Stimulated activated CD8-positive, alpha-beta memory T cell treated with anti-CD3 and anti-CD28 coated beads, Interleukin-2, amount 100 ng/mL, for 48 hours (primary cell): Measurements from ENCODE around the gene NBDY.
"Not testable (repeated sequence)": the region's sequence is repeated elsewhere in the genome, so short reads cannot be mapped to it uniquely, and the experiment has no call there.

ENCODE experiments used
- DNase-seq, 2 donors: peaks; one replicate each; pipeline ENCODE4 v3.0.0-alpha.2; 2020; ENCODE audit warnings: low read depth in 2 of 2

Gene NBDY

DNA sequence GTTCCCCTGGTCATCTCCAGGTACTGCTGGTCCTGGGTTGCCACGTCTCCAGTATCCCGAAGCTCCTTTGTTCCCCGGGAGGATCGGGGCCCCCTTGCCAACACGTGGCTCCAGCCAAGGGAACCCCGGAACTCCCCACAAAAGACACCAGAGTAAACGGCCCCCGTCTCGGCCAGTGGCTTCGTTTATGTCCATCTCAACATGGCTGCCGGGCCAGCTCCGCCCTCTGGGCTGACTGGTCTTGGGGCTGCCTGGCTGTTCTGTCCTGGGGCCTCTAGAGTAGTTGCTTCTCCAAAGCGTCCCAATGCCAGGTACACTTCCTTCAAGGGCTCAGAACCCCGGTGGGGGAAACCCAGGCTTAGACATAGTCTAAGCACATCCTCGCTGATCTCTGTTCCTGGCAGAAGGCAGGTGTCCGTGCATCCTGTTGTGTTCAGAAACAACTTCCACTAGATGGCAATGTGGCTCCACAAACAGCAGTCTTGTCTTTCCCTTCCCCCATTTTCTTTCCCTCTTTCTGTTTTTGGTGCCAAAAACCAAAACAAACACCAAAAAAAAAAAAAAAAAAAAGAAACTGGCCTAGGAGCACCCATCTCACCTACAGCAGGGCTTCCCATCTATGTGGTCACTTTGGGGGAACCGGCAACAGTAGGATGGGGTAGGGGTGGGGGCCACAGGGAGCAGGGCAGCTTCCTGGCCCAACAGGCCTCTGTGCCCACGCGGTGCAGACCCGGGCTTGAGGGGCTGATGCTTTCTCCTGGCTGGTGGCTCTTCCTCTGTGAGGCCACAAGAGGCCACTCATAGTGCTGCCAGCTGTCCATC, 35.3 kb downstream of the NBDY start:
- no peak for DNase-seq

- DNase-seq, result no peak
These were observed 36.1 kb downstream of the NBDY start for GRCh38 chrX:56764975-56765791.

- no peak for DNase-seq
These were observed 36.9 kb downstream of the NBDY start for GRCh38 chrX:56765811-56766553.

DNA sequence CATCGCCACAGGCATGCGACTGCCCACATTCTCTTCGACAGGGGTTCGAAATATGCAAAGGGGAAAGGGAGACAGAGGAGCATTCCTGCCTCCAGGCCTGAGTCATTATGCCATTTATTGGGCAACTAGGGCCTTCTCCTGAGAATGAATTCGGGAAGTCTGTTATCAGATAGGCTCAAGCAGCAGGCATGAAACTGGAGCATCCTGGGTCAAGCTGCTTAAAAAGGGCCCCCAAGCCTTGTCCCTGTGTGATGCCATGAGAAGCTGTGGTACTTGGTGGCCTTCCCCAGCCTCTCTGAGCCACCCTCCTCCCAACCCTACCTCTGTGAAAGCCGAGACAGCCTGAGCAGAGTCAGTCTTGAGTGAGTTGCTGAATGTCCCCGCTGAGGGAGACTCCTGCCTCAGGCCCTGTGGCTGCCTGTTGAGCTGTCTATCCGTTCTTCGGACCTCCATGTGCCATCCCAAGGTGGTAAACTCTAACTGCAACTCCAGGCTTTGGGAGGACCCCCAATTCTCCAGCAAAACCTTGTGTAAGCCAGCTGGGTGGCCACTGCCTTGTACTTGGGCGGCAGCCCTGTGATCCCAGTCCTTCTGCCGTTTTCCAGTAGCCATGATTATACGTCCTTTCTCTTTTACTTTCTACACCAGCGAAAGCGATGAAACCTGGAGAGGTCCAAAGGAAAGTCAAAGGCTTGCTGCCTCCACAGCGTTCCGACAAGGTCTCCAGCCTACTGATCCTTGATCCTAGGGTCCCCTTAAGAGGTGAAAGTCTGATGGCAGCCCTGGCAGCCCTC, 37.7 kb downstream of the NBDY start:
- no peak for DNase-seq

DNA sequence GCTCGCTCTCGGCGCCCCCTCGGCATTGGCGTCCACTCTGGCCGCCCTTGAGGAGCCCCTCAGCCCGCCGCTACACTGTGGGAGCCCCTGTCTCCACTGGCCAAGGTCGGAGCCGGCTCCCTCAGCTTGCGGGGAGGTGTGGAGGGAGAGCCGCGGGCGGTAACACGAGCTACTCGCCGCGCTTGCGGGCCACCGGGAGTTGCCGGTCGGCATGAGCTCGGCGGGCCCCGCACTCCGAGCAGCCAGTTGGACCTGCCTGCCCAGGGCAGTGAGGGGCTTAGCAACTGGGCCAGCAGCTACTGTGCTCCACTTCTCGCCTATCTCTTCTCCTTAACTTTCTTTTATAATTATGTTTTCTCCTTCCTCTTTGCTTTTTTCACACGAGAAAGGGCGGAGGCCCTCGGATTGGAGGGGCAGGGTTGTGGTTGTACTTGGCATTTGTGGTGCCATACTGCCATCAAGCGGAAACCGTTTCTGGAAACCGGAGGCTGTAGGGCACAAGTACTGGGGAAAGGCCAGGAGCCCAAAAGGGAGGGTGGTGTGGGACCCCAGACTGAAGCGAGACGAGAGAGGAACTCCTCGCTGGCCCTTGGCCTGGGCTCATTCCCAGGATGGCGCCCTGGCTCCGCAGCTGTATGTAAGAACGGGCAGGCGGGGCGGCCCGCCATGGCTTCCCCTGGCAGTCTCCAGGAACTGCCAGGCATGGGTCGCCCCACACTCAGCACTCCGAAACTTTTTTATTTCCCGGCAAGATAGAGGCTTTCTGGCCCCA, 38.5 kb downstream of the NBDY start:
- not testable (repeated sequence) for DNase-seq

GRCh38 chrX:56768120-56768660, 39.1 kb downstream of the NBDY start:
- not testable (repeated sequence) for DNase-seq

DNA sequence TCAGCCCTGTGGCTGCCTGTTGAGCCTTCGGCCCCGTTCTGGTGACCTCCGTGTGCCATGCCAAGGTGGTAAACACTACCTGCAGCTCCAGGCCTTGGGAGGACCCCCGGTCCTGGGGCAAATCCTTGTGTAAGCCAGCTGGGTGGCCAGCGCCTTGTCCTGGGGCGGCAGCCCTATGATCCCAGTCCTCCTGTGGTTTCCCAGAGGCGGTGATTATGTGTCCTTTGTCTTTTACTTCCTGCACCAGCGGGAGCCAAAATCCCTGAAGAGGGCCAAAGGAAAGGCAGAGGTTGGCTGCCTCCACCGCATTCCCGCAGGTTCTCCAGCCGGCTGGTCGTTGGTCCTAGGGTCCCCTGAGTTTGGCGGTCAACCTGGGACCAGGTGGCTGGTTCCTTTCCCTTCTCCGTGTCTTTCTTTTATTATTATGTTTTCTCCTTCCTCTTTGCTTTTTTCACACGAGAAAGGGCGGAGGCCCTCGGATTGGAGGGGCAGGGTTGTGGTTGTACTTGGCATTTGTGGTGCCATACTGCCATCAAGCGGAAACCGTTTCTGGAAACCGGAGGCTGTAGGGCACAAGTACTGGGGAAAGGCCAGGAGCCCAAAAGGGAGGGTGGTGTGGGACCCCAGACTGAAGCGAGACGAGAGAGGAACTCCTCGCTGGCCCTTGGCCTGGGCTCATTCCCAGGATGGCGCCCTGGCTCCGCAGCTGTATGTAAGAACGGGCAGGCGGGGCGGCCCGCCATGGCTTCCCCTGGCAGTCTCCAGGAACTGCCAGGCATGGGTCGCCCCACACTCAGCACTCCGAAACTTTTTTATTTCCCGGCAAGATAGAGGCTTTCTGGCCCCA, 43.9 kb downstream of the NBDY start:
- DNase-seq, result not testable (repeated sequence)

DNA sequence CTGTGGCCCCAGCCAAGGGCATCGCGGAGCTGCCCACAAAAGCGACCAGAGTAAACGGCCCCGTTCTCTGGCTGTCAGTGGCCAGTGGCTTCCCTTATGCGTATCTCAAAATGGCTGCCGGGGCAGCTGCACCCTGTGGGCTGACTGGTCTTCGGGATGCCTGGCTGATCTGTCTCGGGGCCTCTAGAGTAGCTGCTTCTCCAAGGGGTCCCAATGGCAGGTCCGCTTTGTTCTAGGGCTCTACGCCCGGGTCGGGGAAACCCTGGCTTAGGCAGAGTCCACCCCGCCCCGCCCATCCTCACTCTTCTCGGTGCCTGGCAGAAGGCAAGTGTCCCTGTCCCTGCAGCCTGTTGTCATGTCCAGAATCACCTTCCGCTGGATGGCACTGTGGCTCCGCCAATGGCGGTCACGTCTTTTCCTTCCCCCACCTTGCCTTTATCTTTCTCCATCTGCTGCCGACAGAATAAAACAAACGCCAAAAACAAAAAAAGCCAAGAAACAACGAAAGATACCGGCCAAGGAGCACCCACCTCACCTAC, 44.5 kb downstream of the NBDY start:
- not testable (repeated sequence) for DNase-seq

- not testable (repeated sequence) for DNase-seq
These were observed 49.3 kb downstream of the NBDY start for GRCh38 chrX:56778099-56778923.

- DNase-seq, result not testable (repeated sequence)
These were observed 50.0 kb downstream of the NBDY start for GRCh38 chrX:56778924-56779468.

- not testable (repeated sequence) for DNase-seq
These were observed 51.9 kb downstream of the NBDY start for GRCh38 chrX:56780681-56781649.

GRCh38 chrX:56782352-56782751, 53.3 kb downstream of the NBDY start:
- no peak for DNase-seq

DNA sequence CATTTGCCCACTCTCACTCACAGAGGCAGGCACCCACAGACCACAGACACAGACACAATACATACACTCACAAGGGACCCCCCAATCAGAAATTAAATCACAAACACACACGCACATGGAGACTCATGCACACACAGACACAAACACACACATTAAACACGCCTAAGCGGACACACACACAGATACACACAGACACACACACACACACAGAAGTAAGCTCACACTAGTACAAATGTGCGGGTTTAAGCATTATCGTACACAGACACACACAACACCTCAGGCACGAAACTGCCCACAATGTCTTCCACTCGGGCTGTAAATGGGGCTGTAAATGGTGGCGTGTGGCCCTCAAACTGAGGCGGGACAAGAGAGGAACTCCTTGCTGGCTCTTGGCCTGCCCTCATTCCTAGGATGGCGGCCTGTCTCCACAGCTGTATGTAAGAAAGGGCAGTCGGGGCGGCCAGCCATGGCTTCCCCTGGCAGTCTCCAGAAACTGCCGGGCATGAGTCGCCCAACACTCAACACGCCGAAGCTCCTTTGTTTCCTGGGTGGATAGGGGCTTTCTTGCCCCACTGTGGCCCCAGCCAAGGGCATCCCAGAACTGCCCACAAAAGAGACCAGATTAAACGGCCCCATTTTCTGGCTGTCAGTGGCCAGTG, 53.9 kb downstream of the NBDY start:
- no peak for DNase-seq

DNA sequence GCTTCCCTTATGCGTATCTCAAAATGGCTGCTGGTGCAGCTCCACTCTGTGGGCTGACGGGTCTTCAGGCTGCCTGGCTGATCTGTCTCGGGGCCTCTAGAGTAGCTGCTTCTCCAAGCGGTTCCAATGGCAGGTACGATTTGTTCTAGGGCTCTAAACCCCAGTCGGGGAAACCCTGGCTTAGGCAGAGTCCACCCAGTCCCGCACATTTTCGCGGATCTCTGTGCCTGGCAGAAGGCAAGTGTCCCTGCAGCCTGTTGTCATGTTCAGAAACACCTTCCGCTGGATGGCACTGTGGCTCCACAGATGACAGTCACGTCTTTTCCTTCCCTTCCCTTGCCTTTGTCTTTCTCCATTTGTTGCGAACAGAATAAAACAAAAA, 54.4 kb downstream of the NBDY start:
- DNase-seq, result no peak

- DNase-seq, result no peak
These were observed 55.1 kb downstream of the NBDY start for GRCh38 chrX:56783996-56784620.

DNA sequence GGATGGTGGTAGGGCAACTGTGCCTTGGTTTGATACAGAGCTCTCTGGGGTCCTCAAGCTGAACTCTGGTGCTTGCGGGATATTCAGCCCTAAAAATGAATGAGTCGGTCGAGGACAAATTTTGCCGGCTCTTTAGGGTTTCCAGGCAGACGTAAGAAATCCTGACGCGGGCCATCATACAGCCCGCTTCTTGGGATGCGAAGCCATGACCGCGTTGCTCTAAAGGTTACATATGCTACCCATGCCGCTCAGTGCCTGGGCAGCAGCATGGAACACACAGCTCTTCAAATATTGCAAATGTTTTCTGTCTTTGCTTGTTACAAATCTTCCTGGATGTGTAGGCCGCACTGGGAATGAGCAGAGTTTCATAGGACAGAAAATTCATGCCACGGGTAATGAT, 55.6 kb downstream of the NBDY start:
- DNase-seq, result no peak
